Gastroesophageal sphincter (tissue), 3 donors: ENCODE measurements around the gene ANO7.

Source experiments
- CTCF ChIP-seq, 4 experiments: fragments of 200-600 bp in 2 of 4; fragments of 450-650 bp in 2 of 4; sonication (generic) in 1 of 4; IDR thresholded peaks; one replicate each; pipeline ENCODE4 v1.5.1; 2017 to 2019; ENCODE audit warnings: antibody characterized with exemption in 4 of 4, mild to moderate bottlenecking in 2 of 4, moderate library complexity in 2 of 4
- POLR2A ChIP-seq, 2 donors: fragments of 450-650 bp; IDR thresholded peaks; one replicate each; pipeline ENCODE4 v1.6.1; 2017; ENCODE audit warnings: antibody characterized with exemption in 2 of 2, mild to moderate bottlenecking in 2 of 2, moderate library complexity in 1 of 2
- POLR2AphosphoS5 ChIP-seq: sonication (generic); formaldehyde crosslinking; IDR thresholded peaks from one replicate; pipeline ENCODE4 v1.6.1; 2017; ENCODE audit warnings: antibody characterized with exemption

GRCh38 chr2:241191081-241191480 lies 2.6 kb downstream of the ANO7 start:
- no peak for TF ChIP-seq POLR2A (IDR thresholded peaks at IDR 0.05)
- no peak for TF ChIP-seq CTCF (IDR thresholded peaks at IDR 0.05)
- no peak for TF ChIP-seq POLR2AphosphoS5
